HG03442 (cell line): ENCODE results near the gene C16orf89.

Experiments used
- ATAC-seq: cut with Tn5 transposase; IDR thresholded peaks from one replicate; pipeline ENCODE4 v1.9.1; 2021; ENCODE audit warnings: mild to moderate bottlenecking, moderate library complexity; ENCODE audit not compliant: unreplicated experiment

The C16orf89 gene

GRCh38 chr16:5010576-5011329 lies 55.0 kb downstream of the C16orf89 start:
- no peak for ATAC-seq

- ATAC-seq: no peak
Measured at GRCh38 chr16:5008311-5008731, 57.4 kb downstream of the C16orf89 start.

- no peak for ATAC-seq
Measured at GRCh38 chr16:5007256-5007655, 58.5 kb downstream of the C16orf89 start.

GRCh38 chr16:5006348-5007193 lies 59.2 kb downstream of the C16orf89 start:
- ATAC-seq: no peak

- no peak for ATAC-seq
Measured at GRCh38 chr16:5005916-5006315, 59.8 kb downstream of the C16orf89 start.

- no peak for ATAC-seq
Measured at GRCh38 chr16:5004311-5004710, 61.4 kb downstream of the C16orf89 start.

- ATAC-seq: no peak
Measured at GRCh38 chr16:5003828-5004227, 61.9 kb downstream of the C16orf89 start.

GRCh38 chr16:5003211-5003610 lies 62.5 kb downstream of the C16orf89 start:
- ATAC-seq: no peak

GRCh38 chr16:5002699-5003143 lies 63.0 kb downstream of the C16orf89 start:
- no peak for ATAC-seq

- ATAC-seq: no peak
Measured at GRCh38 chr16:5001986-5002385, 63.8 kb downstream of the C16orf89 start.

- no peak for ATAC-seq
Measured at GRCh38 chr16:5001571-5001970, 64.2 kb downstream of the C16orf89 start.

- no peak for ATAC-seq
Measured at GRCh38 chr16:5000573-5001001, 65.2 kb downstream of the C16orf89 start.

- no peak for ATAC-seq
Measured at GRCh38 chr16:4994719-4995434, 70.9 kb downstream of the C16orf89 start.
